Panc1 (cell line): ENCODE data around the gene CST9L. TPM values are rescaled to one million over a fixed set of nuclear protein-coding genes. Genes with fewer than 3 reads are reported as not detected.

ENCODE experiments used
- ATAC-seq: fragments of 200-7000 bp; cut with Tn5 transposase; 2 replicates; pipeline ENCODE4 v1.9.1; 2020; ENCODE audit warnings: mild to moderate bottlenecking, moderate library complexity
- BruUV-seq: library from RNA; stranded (reverse); fragments of 400-500 nt; replicated peaks from 2 replicates; lab custom pipeline; 2021; lab: Mats Ljungman, UMichigan
- CTCF ChIA-PET: fragments of 300-600 bp; sonication (Branson Sonifier 250); formaldehyde crosslinking; loops from one replicate; lab custom pipeline; 2022; ENCODE audit warnings: antibody characterized with exemption; lab: Charles Lee
- POLR2A ChIA-PET: fragments of 300-600 bp; sonication (Branson Sonifier 250); formaldehyde crosslinking; loops from one replicate; lab custom pipeline; 2022; ENCODE audit warnings: antibody characterized with exemption; lab: Charles Lee
- DNase-seq: peaks from one replicate; pipeline ENCODE4 v3.0.0-alpha.2; 2010; ENCODE audit warnings: low read depth, low spot score
- H3K27ac ChIP-seq: 2 replicates; pipeline ENCODE4 v1.5.1; 2011; ENCODE audit warnings: mild to moderate bottlenecking, low read length, inconsistent platforms
- H3K27me3 ChIP-seq: fragments of 200-500 bp; sonication (Bioruptor generic); 2 replicates; pipeline ENCODE4 v1.6.0; 2014; ENCODE audit warnings: low read length, inconsistent platforms; ENCODE audit not compliant: control insufficient read depth, insufficient read depth
- H3K36me3 ChIP-seq: fragments of 200-500 bp; sonication (Bioruptor generic); 2 replicates; pipeline ENCODE4 v1.5.1; 2014; ENCODE audit warnings: inconsistent platforms, mild to moderate bottlenecking, low read length, moderate library complexity; ENCODE audit not compliant: control insufficient read depth, insufficient read depth
- H3K4me1 ChIP-seq: 2 replicates; pipeline ENCODE4 v1.5.1; 2011; ENCODE audit warnings: inconsistent platforms, mild to moderate bottlenecking, low read length, moderate library complexity; ENCODE audit not compliant: control insufficient read depth, insufficient read depth
- H3K4me3 ChIP-seq, 2 experiments: 2 replicates each; pipeline ENCODE4 v1.5.1; 2011 to 2012; ENCODE audit warnings: low read depth in 2 of 2, low read length in 2 of 2, mild to moderate bottlenecking in 2 of 2, inconsistent platforms in 1 of 2, moderate library complexity in 1 of 2
- H3K9me3 ChIP-seq: fragments of 200-500 bp; sonication (Bioruptor generic); 2 replicates; pipeline ENCODE4 v1.5.1; 2014; ENCODE audit warnings: low read depth, mild to moderate bottlenecking, inconsistent platforms, low read length, moderate library complexity; ENCODE audit not compliant: control insufficient read depth, insufficient read depth
- POLR2AphosphoS5 ChIP-seq: IDR thresholded peaks from 2 replicates; pipeline ENCODE4 v1.6.1; 2012; ENCODE audit warnings: mild to moderate bottlenecking, low read depth, low read length, moderate library complexity
- REST ChIP-seq, 2 experiments: IDR thresholded peaks; 2 replicates each; pipeline ENCODE4 v1.6.1; 2011 to 2012; ENCODE audit warnings: low read depth in 2 of 2, control low read depth in 1 of 2, low read length in 1 of 2, mild to moderate bottlenecking in 1 of 2, moderate library complexity in 1 of 2; ENCODE audit not compliant: insufficient read depth in 1 of 2
- SIN3A ChIP-seq: IDR thresholded peaks from 2 replicates; pipeline ENCODE4 v1.6.1; 2012; ENCODE audit warnings: low read depth, mild to moderate bottlenecking, low read length, moderate library complexity, borderline replicate concordance; ENCODE audit not compliant: insufficient read depth
- TCF7L2 ChIP-seq: IDR thresholded peaks from 2 replicates; pipeline ENCODE4 v1.6.1; 2011; ENCODE audit warnings: mild to moderate bottlenecking, low read depth, low read length, inconsistent platforms
- in situ Hi-C: cut with HindIII; loops from 2 replicates; pipeline ENCODE4 v1.10.0; 2016; ENCODE audit warnings: low sequenced_read_pairs, low pct_unique_long_range_greater_than_20kb
- intact Hi-C: fragments of 100-400 bp; cut with micrococcal nuclease; formaldehyde crosslinking; loops from one replicate; pipeline ENCODE4 v1.10.0; 2022; ENCODE audit not compliant: unreplicated experiment
- total RNA-seq: library from RNA; stranded (reverse); gene quantifications from one replicate; pipeline ENCODE4 v1.2.1, GENCODE V29; 2021; ENCODE audit not compliant: unreplicated experiment
- TF ChIP-seq, protein P1 (sequence below): fragments of 450-650 bp; IDR thresholded peaks from 2 replicates; pipeline ENCODE4 v1.5.1; 2017; ENCODE audit warnings: mild to moderate bottlenecking

Gene CST9L
- total RNA-seq, 1 experiment from 2014 or later = not detected

DNA sequence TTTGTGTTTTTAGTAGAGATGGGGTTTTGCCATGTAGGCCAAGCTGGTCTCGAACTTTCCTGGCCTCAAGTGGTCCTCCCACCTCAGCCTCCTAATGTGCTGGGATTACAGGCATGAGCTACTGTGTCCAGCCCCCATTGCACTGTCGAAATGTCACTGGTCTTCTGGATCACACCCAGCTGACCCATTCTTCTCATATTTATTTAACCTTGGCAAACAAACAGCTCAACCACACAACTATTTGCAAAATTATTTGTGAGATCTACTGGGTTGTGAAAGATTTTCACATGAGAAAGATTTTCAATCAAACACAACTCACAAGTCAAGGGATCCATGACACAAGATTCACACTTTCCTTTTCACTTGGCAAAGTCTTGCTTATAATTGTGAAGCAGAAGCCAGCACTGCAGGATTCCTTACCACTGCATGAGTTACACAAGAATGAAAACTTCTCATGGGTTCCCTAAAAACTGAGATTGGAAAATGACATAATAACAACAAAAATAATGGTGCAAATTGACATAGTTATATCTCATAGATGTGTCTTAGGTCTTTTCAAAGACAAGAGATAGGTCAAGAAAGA lies 2.0 kb upstream of the CST9L start:
- TF ChIP-seq POLR2AphosphoS5 (no peak), TCF7L2 (no peak), SIN3A (no peak), REST (IDR thresholded peaks at IDR 0.05; ENCODE audit: insufficient read depth in 1 of 2, low read depth in 2 of 2, low read length in 1 of 2) (no peak)
- TF ChIP-seq, protein P1, sequence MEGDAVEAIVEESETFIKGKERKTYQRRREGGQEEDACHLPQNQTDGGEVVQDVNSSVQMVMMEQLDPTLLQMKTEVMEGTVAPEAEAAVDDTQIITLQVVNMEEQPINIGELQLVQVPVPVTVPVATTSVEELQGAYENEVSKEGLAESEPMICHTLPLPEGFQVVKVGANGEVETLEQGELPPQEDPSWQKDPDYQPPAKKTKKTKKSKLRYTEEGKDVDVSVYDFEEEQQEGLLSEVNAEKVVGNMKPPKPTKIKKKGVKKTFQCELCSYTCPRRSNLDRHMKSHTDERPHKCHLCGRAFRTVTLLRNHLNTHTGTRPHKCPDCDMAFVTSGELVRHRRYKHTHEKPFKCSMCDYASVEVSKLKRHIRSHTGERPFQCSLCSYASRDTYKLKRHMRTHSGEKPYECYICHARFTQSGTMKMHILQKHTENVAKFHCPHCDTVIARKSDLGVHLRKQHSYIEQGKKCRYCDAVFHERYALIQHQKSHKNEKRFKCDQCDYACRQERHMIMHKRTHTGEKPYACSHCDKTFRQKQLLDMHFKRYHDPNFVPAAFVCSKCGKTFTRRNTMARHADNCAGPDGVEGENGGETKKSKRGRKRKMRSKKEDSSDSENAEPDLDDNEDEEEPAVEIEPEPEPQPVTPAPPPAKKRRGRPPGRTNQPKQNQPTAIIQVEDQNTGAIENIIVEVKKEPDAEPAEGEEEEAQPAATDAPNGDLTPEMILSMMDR = no peak
- H3K27me3 ChIP-seq = no peaks in the 10 kb centered on the region
- in situ Hi-C loops = no loop called here
- intact Hi-C loops = no loop called here
- CTCF ChIA-PET = no interaction called here
- H3K4me1 ChIP-seq = no peaks in the 10 kb centered on the region
- ATAC-seq (no peak), DNase-seq (no peak)
- no TSS peak for BruUV-seq
- no peaks in the 10 kb centered on the region for H3K36me3 ChIP-seq
- H3K27ac ChIP-seq = no peak overlapping the region
- POLR2A ChIA-PET = no interaction called here
- H3K9me3 ChIP-seq = no peaks in the 10 kb centered on the region
- no peak overlapping the region for H3K4me3 ChIP-seq

DNA sequence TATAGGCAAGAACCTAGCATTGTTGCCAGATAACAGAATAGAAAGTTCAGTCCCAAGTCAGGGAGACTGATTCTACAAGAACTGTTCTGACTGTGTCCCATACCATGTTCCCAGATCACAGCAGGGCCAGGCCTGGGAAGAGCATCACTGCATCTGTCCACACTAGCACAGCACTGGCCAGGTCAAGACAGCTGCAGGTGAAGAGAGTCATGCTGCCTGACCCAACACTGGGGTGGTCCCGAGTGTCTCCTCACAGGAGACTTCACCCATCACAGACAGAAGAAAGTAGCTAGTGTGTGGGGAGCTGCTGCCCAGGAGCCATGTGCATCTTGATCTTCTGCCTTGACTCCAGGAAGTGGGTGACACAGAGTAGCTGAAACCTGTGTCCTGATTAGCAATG lies 1.3 kb upstream of the CST9L start:
- TF ChIP-seq SIN3A (no peak), REST (IDR thresholded peaks at IDR 0.05; ENCODE audit: insufficient read depth in 1 of 2, low read depth in 2 of 2, low read length in 1 of 2) (no peak), TCF7L2 (no peak), POLR2AphosphoS5 (no peak)
- TF ChIP-seq, protein P1 = no peak
- ChIA-PET POLR2A (no interaction called here), CTCF (no interaction called here)
- H3K27ac ChIP-seq = no peak overlapping the region
- no peaks in the 10 kb centered on the region for H3K27me3 ChIP-seq
- ATAC-seq (no peak), DNase-seq (no peak)
- no peaks in the 10 kb centered on the region for H3K9me3 ChIP-seq
- in situ Hi-C loops (no loop called here), intact Hi-C loops (no loop called here)
- no TSS peak for BruUV-seq
- H3K36me3 ChIP-seq = no peaks in the 10 kb centered on the region
- no peak overlapping the region for H3K4me3 ChIP-seq
- no peaks in the 10 kb centered on the region for H3K4me1 ChIP-seq
